ENCODE data around the gene C1orf167. TPM values are rescaled to one million over a fixed set of nuclear protein-coding genes. Genes with fewer than 3 reads are reported as not detected.

Gene C1orf167
- total and polyA plus RNA-seq, 2 of the 13 experiments (the other 11 are each of a cell fraction or from before 2014, with no cell fraction given), result not detected

DNA sequence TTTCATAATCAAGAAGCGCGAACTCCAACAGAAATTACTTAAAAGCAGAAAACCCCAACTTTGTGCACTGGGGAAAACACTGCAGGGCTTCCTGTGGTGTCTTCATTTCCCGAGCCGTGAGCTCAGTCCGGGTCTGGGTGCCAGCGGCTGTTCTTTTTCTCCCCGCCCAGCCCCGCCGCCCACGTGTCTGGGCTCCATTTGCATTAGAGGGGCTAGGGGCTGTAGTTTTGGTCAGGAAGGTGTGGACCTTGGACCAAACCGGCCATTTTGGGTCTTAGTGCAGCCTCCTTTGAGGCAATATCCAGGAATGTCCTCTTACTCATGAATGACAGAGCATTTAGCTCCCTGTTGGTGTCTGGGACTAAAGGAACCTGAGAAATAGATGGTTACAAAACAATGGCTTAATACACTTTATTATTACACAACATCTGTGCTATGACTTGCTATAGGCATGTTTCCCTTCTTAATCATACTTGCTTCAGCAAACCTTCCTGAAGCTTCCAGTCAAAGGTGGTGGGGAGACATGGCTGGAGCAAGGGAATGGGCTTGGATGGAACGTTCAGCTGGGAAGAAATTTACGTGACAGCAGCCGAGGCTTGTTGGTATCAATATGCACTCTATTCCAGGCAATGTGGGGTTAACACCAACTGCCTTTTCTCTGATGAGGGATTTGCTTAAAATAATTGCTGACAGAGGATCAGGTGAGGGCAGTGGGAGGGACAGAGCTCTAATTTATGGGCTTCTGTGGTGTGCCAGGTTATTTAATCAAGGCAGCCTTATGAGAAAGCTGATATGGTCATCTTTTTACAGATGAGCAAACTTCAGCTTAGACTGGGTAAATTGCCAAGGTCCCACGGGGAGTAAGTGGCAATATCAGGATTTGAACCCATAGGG, 25.0 kb upstream of the C1orf167 start (continued):
- TF ChIP-seq, protein P1, sequence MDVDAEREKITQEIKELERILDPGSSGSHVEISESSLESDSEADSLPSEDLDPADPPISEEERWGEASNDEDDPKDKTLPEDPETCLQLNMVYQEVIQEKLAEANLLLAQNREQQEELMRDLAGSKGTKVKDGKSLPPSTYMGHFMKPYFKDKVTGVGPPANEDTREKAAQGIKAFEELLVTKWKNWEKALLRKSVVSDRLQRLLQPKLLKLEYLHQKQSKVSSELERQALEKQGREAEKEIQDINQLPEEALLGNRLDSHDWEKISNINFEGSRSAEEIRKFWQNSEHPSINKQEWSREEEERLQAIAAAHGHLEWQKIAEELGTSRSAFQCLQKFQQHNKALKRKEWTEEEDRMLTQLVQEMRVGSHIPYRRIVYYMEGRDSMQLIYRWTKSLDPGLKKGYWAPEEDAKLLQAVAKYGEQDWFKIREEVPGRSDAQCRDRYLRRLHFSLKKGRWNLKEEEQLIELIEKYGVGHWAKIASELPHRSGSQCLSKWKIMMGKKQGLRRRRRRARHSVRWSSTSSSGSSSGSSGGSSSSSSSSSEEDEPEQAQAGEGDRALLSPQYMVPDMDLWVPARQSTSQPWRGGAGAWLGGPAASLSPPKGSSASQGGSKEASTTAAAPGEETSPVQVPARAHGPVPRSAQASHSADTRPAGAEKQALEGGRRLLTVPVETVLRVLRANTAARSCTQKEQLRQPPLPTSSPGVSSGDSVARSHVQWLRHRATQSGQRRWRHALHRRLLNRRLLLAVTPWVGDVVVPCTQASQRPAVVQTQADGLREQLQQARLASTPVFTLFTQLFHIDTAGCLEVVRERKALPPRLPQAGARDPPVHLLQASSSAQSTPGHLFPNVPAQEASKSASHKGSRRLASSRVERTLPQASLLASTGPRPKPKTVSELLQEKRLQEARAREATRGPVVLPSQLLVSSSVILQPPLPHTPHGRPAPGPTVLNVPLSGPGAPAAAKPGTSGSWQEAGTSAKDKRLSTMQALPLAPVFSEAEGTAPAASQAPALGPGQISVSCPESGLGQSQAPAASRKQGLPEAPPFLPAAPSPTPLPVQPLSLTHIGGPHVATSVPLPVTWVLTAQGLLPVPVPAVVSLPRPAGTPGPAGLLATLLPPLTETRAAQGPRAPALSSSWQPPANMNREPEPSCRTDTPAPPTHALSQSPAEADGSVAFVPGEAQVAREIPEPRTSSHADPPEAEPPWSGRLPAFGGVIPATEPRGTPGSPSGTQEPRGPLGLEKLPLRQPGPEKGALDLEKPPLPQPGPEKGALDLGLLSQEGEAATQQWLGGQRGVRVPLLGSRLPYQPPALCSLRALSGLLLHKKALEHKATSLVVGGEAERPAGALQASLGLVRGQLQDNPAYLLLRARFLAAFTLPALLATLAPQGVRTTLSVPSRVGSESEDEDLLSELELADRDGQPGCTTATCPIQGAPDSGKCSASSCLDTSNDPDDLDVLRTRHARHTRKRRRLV (CRISPR knock-in tag; IDR thresholded peaks at IDR 0.05), result no peak
- TF ChIP-seq, protein P2, sequence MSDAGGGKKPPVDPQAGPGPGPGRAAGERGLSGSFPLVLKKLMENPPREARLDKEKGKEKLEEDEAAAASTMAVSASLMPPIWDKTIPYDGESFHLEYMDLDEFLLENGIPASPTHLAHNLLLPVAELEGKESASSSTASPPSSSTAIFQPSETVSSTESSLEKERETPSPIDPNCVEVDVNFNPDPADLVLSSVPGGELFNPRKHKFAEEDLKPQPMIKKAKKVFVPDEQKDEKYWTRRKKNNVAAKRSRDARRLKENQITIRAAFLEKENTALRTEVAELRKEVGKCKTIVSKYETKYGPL (CRISPR knock-in tag; IDR thresholded peaks at IDR 0.05), result no peak
- TF ChIP-seq KLF9 (CRISPR knock-in tag; IDR thresholded peaks at IDR 0.05; ENCODE audit: low read depth), result no peak
- no peak for TF ChIP-seq GTF2F1 (IDR thresholded peaks at IDR 0.05; ENCODE audit: low read length)
- peak; percentile 85 for TF ChIP-seq YY1 (IDR thresholded peaks at IDR 0.05; ENCODE audit: insufficient read depth, insufficient replicate concordance, low read depth, low read length)
- no peak for TF ChIP-seq KAT7 (CRISPR knock-in tag; IDR thresholded peaks at IDR 0.05; ENCODE audit: borderline replicate concordance)
- TF ChIP-seq HDAC6 (IDR thresholded peaks at IDR 0.05; ENCODE audit: low read depth, low read length), result no peak
- TF ChIP-seq FLYWCH1 (CRISPR knock-in tag; IDR thresholded peaks at IDR 0.05), result no peak
- TF ChIP-seq, protein P3, sequence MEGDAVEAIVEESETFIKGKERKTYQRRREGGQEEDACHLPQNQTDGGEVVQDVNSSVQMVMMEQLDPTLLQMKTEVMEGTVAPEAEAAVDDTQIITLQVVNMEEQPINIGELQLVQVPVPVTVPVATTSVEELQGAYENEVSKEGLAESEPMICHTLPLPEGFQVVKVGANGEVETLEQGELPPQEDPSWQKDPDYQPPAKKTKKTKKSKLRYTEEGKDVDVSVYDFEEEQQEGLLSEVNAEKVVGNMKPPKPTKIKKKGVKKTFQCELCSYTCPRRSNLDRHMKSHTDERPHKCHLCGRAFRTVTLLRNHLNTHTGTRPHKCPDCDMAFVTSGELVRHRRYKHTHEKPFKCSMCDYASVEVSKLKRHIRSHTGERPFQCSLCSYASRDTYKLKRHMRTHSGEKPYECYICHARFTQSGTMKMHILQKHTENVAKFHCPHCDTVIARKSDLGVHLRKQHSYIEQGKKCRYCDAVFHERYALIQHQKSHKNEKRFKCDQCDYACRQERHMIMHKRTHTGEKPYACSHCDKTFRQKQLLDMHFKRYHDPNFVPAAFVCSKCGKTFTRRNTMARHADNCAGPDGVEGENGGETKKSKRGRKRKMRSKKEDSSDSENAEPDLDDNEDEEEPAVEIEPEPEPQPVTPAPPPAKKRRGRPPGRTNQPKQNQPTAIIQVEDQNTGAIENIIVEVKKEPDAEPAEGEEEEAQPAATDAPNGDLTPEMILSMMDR (CRISPR knock-in tag; IDR thresholded peaks at IDR 0.05), result no peak
- no peak for TF ChIP-seq ZNF572 (CRISPR knock-in tag; IDR thresholded peaks at IDR 0.05)
- TF ChIP-seq, protein P4, sequence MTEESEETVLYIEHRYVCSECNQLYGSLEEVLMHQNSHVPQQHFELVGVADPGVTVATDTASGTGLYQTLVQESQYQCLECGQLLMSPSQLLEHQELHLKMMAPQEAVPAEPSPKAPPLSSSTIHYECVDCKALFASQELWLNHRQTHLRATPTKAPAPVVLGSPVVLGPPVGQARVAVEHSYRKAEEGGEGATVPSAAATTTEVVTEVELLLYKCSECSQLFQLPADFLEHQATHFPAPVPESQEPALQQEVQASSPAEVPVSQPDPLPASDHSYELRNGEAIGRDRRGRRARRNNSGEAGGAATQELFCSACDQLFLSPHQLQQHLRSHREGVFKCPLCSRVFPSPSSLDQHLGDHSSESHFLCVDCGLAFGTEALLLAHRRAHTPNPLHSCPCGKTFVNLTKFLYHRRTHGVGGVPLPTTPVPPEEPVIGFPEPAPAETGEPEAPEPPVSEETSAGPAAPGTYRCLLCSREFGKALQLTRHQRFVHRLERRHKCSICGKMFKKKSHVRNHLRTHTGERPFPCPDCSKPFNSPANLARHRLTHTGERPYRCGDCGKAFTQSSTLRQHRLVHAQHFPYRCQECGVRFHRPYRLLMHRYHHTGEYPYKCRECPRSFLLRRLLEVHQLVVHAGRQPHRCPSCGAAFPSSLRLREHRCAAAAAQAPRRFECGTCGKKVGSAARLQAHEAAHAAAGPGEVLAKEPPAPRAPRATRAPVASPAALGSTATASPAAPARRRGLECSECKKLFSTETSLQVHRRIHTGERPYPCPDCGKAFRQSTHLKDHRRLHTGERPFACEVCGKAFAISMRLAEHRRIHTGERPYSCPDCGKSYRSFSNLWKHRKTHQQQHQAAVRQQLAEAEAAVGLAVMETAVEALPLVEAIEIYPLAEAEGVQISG (CRISPR knock-in tag; IDR thresholded peaks at IDR 0.05), result no peak
- no peak for TF ChIP-seq PRPF4 (IDR thresholded peaks at IDR 0.05; ENCODE audit: low read depth, low read length, poor library complexity, severe bottlenecking)
- TF ChIP-seq ZNF256 (CRISPR knock-in tag; conservative IDR thresholded peaks at IDR 0.05), result no peak
- no peak for TF ChIP-seq NFRKB (IDR thresholded peaks at IDR 0.05)
- TF ChIP-seq SKI (IDR thresholded peaks at IDR 0.05; ENCODE audit: partially characterized antibody), result peak; percentile 17
- TF ChIP-seq TP53 (CRISPR knock-in tag; conservative IDR thresholded peaks at IDR 0.05), result no peak

Data from HepG2 (cell line).